ENCODE data around the gene CHMP2B.

GRCh38 chr3:87191175-87191574, 35.9 kb upstream of the CHMP2B start:
- TF ChIP-seq CTCF (IDR thresholded peaks at IDR 0.05; ENCODE audit: insufficient read depth, low read length), result no peak
- TF ChIP-seq GABPA (IDR thresholded peaks at IDR 0.05; ENCODE audit: low read depth), result no peak
- no peak for TF ChIP-seq SPI1 (IDR thresholded peaks at IDR 0.05; ENCODE audit: borderline replicate concordance, low read depth)
- no peak for TF ChIP-seq POLR2AphosphoS5 (IDR thresholded peaks at IDR 0.05; ENCODE audit: low read depth)

All from HL-60 (cell line).